ENCODE results near the gene ARMC7.
A peak's percentile ranks its signal among the peaks of the same experiment; 100 is the strongest.

The ARMC7 gene

GRCh38 chr17:75086496-75087181, 23.1 kb upstream of the ARMC7 start:
- H3K4me3 ChIP-seq (replicated peaks; ENCODE audit: low read depth, low read length), result peak overlapping the region; percentile 54; the same call in 1 of the 2 replicates
- no peak for TF ChIP-seq CTCF (IDR thresholded peaks at IDR 0.05; ENCODE audit: low read depth, low read length, missing control alignments)
- DNase-seq (ENCODE audit: extremely low read depth, low read depth), result no peak

- no peak for DNase-seq (ENCODE audit: extremely low read depth, low read depth)
- TF ChIP-seq CTCF (IDR thresholded peaks at IDR 0.05; ENCODE audit: low read depth, low read length, missing control alignments), result no peak
- H3K4me3 ChIP-seq (replicated peaks; ENCODE audit: low read depth, low read length), result peak overlapping the region; percentile 54
Measured at GRCh38 chr17:75087182-75087557, 22.6 kb upstream of the ARMC7 start.

- no peak for TF ChIP-seq CTCF (IDR thresholded peaks at IDR 0.05; ENCODE audit: low read depth, low read length, missing control alignments)
- DNase-seq (ENCODE audit: extremely low read depth, low read depth), result peak; percentile 68
- peak within 1 kb of the TSS; percentile 54 for H3K4me3 ChIP-seq (replicated peaks; ENCODE audit: low read depth, low read length)
Measured at GRCh38 chr17:75087558-75088453, 22.0 kb upstream of the ARMC7 start, which contains the start of gene SLC16A5. SLC16A5 (plus strand) TSS chr17:75087954; CDS start chr17:75093637, 5,683 bp downstream.

- TF ChIP-seq CTCF (IDR thresholded peaks at IDR 0.05; ENCODE audit: low read depth, low read length, missing control alignments), result no peak
- no peak for DNase-seq (ENCODE audit: extremely low read depth, low read depth)
Measured at GRCh38 chr17:75088465-75089417, 21.0 kb upstream of the ARMC7 start.

GRCh38 chr17:75090871-75091854, 18.6 kb upstream of the ARMC7 start:
- no peak for TF ChIP-seq CTCF (IDR thresholded peaks at IDR 0.05; ENCODE audit: low read depth, low read length, missing control alignments)
- H3K4me3 ChIP-seq (replicated peaks; ENCODE audit: low read depth, low read length), result peak overlapping the region; percentile 19; the same call in 1 of the 2 replicates
- no peak for DNase-seq (ENCODE audit: extremely low read depth, low read depth)

More at GRCh38 chr17:75088465-75089417, 21.0 kb upstream of the ARMC7 start:
- peak overlapping the region; percentile 54 for H3K4me3 ChIP-seq (replicated peaks; ENCODE audit: low read depth, low read length)

All from HFF-Myc (cell line).